ENCODE measurements around the gene DNAJC6. TPM values are rescaled to one million over a fixed set of nuclear protein-coding genes. Genes with fewer than 3 reads are reported as not detected.

DNAJC6 gene
- total RNA-seq, 1 experiment from 2014 or later, result 6.2 TPM

DNA sequence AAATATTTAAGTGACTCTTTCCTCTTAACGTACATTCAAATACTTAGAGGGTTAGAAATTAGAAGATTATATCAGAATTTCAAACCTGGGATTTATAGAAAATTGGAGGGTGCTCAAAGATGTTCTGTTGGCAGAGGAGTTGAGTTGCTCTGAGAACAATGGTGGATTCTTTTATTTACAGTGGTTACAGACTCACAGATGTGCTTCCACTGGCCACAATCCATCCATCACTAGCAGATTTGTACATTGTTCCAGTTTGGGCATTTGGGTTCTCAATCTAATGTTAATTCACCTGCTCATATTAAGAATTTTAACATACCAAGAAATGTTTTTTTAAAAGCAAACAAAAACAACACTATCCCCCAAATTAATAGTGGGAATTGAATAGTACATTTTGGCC lies 23.5 kb downstream of the DNAJC6 start:
- ChIA-PET CTCF (no interaction called here), POLR2A (no interaction called here)
- H3K36me3 ChIP-seq (ENCODE audit: control insufficient read depth, insufficient read depth, low read length), result no peaks in the 10 kb centered on the region
- no peaks in the 10 kb centered on the region for H3K27me3 ChIP-seq (replicated peaks; ENCODE audit: control insufficient read depth, insufficient read depth, low read length)
- intact Hi-C loops (cut with micrococcal nuclease; ENCODE audit: unreplicated experiment), result no loop called here
- Mint-ChIP-seq H3K27ac (ENCODE audit: unreplicated experiment) (no peak overlapping the region), H3K4me3 (ENCODE audit: unreplicated experiment) (no peak overlapping the region), H3K9me3 (ENCODE audit: unreplicated experiment) (no peaks in the 10 kb centered on the region), H3K4me1 (ENCODE audit: low read depth, unreplicated experiment) (no peaks in the 10 kb centered on the region), H3K36me3 (ENCODE audit: insufficient read depth, unreplicated experiment) (no peaks in the 10 kb centered on the region), H3K27me3 (ENCODE audit: insufficient read depth, unreplicated experiment) (no peaks in the 10 kb centered on the region)
- no peaks in the 10 kb centered on the region for H3K9me3 ChIP-seq
- DNase-seq, result no peak
- no TSS peak for BruUV-seq (replicated peaks)
- TF ChIP-seq, protein P1, sequence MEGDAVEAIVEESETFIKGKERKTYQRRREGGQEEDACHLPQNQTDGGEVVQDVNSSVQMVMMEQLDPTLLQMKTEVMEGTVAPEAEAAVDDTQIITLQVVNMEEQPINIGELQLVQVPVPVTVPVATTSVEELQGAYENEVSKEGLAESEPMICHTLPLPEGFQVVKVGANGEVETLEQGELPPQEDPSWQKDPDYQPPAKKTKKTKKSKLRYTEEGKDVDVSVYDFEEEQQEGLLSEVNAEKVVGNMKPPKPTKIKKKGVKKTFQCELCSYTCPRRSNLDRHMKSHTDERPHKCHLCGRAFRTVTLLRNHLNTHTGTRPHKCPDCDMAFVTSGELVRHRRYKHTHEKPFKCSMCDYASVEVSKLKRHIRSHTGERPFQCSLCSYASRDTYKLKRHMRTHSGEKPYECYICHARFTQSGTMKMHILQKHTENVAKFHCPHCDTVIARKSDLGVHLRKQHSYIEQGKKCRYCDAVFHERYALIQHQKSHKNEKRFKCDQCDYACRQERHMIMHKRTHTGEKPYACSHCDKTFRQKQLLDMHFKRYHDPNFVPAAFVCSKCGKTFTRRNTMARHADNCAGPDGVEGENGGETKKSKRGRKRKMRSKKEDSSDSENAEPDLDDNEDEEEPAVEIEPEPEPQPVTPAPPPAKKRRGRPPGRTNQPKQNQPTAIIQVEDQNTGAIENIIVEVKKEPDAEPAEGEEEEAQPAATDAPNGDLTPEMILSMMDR (IDR thresholded peaks at IDR 0.05; ENCODE audit: insufficient read depth in 1 of 2, low read depth in 1 of 2, low read length in 1 of 2, severe bottlenecking in 1 of 2, unreplicated experiment in 1 of 2), result no peak
- no peak overlapping the region for H3K4me3 ChIP-seq (ENCODE audit: low read depth, low read length)
- H3K4me1 ChIP-seq, result no peaks in the 10 kb centered on the region

DNA sequence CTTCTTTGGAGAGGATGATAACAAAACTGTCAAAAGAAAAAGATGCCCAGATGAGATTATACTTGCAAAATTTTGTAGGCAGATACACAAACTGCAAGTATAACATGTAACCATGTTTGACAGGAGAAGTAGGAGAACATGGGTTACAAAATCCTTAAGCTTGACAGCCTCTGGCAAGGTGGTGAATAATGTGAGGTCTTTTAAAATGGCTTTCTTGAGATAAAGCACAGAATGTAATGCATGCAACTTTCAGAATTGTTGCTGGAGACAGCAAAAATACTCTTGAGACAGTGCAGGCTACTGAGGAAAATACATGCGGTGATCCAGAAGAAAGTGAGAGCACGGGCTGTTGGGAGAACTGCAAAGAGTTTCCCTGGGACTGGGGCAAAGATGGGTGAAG lies 24.7 kb downstream of the DNAJC6 start:
- Histone ChIP-seq H3K9me3 (no peaks in the 10 kb centered on the region), H3K36me3 (ENCODE audit: control insufficient read depth, insufficient read depth, low read length) (no peaks in the 10 kb centered on the region), H3K27me3 (replicated peaks; ENCODE audit: control insufficient read depth, insufficient read depth, low read length) (no peaks in the 10 kb centered on the region), H3K4me3 (ENCODE audit: low read depth, low read length) (no peak overlapping the region), H3K4me1 (no peaks in the 10 kb centered on the region)
- no TSS peak for BruUV-seq (replicated peaks)
- no peaks in the 10 kb centered on the region for H3K36me3 Mint-ChIP-seq (ENCODE audit: insufficient read depth, unreplicated experiment)
- CTCF ChIA-PET, result no interaction called here
- TF ChIP-seq, protein P1 (IDR thresholded peaks at IDR 0.05; ENCODE audit: insufficient read depth in 1 of 2, low read depth in 1 of 2, low read length in 1 of 2, severe bottlenecking in 1 of 2, unreplicated experiment in 1 of 2), result no peak
- no peak overlapping the region for H3K27ac Mint-ChIP-seq (ENCODE audit: unreplicated experiment)
- DNase-seq, result no peak
- H3K27me3 Mint-ChIP-seq (ENCODE audit: insufficient read depth, unreplicated experiment), result no peaks in the 10 kb centered on the region
- POLR2A ChIA-PET, result no interaction called here
- H3K4me1 Mint-ChIP-seq (ENCODE audit: low read depth, unreplicated experiment), result no peaks in the 10 kb centered on the region
- H3K4me3 Mint-ChIP-seq (ENCODE audit: unreplicated experiment), result no peak overlapping the region
- intact Hi-C loops (cut with micrococcal nuclease; ENCODE audit: unreplicated experiment), result no loop called here
- no peaks in the 10 kb centered on the region for H3K9me3 Mint-ChIP-seq (ENCODE audit: unreplicated experiment)

DNA sequence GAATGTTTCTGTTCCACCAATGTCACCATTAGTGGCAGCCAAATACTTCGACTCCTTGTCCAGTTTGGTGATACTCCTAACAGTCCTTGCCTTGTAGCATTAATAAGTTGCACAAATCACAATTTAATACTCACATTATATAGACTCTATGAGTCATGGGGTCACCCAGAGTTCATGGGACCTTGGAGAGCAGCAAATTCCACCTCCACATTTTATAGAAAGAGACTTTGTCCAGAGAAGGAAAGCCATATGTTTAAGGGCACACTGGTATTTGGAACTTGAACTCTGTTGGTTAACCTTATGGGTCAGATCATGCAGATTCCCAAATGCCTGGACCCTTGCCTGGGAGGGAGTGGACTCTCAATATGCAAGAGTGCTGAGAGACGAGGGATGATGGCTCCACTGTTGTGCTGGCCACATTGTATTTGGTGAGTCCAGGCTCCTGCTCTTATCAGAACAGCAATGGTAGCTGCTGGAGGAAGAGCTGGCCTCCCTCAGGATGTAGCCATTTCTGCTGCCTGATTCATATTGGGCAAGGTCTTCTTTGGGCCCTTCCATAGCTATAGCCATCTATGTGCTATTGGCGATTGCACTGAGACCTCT lies 30.6 kb downstream of the DNAJC6 start:
- Mint-ChIP-seq H3K27me3 (ENCODE audit: insufficient read depth, unreplicated experiment) (no peaks in the 10 kb centered on the region), H3K9me3 (ENCODE audit: unreplicated experiment) (no peaks in the 10 kb centered on the region), H3K36me3 (ENCODE audit: insufficient read depth, unreplicated experiment) (no peaks in the 10 kb centered on the region), H3K27ac (ENCODE audit: unreplicated experiment) (no peak overlapping the region), H3K4me1 (ENCODE audit: low read depth, unreplicated experiment) (peaks cover 4% of the 10 kb centered on the region), H3K4me3 (ENCODE audit: unreplicated experiment) (no peak overlapping the region)
- CTCF ChIA-PET, result no interaction called here
- POLR2A ChIA-PET, result no interaction called here
- intact Hi-C loops (cut with micrococcal nuclease; ENCODE audit: unreplicated experiment), result no loop called here
- Histone ChIP-seq H3K36me3 (ENCODE audit: control insufficient read depth, insufficient read depth, low read length) (no peaks in the 10 kb centered on the region), H3K4me1 (peaks cover 4% of the 10 kb centered on the region; the same call in 1 of the 2 replicates), H3K27me3 (replicated peaks; ENCODE audit: control insufficient read depth, insufficient read depth, low read length) (no peaks in the 10 kb centered on the region), H3K4me3 (ENCODE audit: low read depth, low read length) (no peak overlapping the region), H3K9me3 (no peaks in the 10 kb centered on the region)
- TF ChIP-seq, protein P1 (IDR thresholded peaks at IDR 0.05; ENCODE audit: insufficient read depth in 1 of 2, low read depth in 1 of 2, low read length in 1 of 2, severe bottlenecking in 1 of 2, unreplicated experiment in 1 of 2), result no peak
- DNase-seq, result peak in 1 of 2 experiments; percentile 4
- BruUV-seq (replicated peaks), result no TSS peak

Data from Caco-2 (cell line).